Vagina (tissue), 2 donors: ENCODE measurements around the gene ANAPC1. TPM values are rescaled to one million over a fixed set of nuclear protein-coding genes. Genes with fewer than 3 reads are reported as not detected.

Experiments used
- DNase-seq, 2 donors: peaks; one replicate each; pipeline ENCODE4 v3.0.0-alpha.2; 2017; ENCODE audit errors: extremely low spot score in 2 of 2
- H3K27ac ChIP-seq: fragments of 200-600 bp; sonication (generic); one replicate; pipeline ENCODE4 v1.5.1; 2019
- H3K27me3 ChIP-seq: fragments of 200-600 bp; sonication (generic); one replicate; pipeline ENCODE4 v1.5.1; 2019
- H3K36me3 ChIP-seq, 2 donors: fragments of 200-600 bp; sonication (generic); one replicate each; pipeline ENCODE4 v1.5.1; 2017 to 2019
- H3K4me1 ChIP-seq: fragments of 200-600 bp; sonication (generic); one replicate; pipeline ENCODE4 v1.5.1; 2019
- H3K4me3 ChIP-seq, 2 donors: fragments of 200-600 bp; sonication (generic); 1 replicate in 1 of 2; 2 replicates in 1 of 2; pipeline ENCODE4 v1.5.1; 2016 to 2019
- H3K9me3 ChIP-seq: fragments of 200-600 bp; sonication (generic); one replicate; pipeline ENCODE4 v1.5.1; 2019
- POLR2A ChIP-seq, 2 donors: fragments of 450-650 bp; IDR thresholded peaks; one replicate each; pipeline ENCODE4 v1.6.1; 2017; ENCODE audit warnings: antibody characterized with exemption in 2 of 2, mild to moderate bottlenecking in 2 of 2, moderate library complexity in 2 of 2
- POLR2AphosphoS5 ChIP-seq, 2 donors: sonication (generic); formaldehyde crosslinking; IDR thresholded peaks; one replicate each; pipeline ENCODE4 v1.9.0; 2017; ENCODE audit warnings: antibody characterized with exemption in 2 of 2, mild to moderate bottlenecking in 2 of 2, low read depth in 1 of 2; ENCODE audit not compliant: insufficient read depth in 1 of 2
- intact Hi-C: fragments of 100-400 bp; cut with DNase I; formaldehyde crosslinking; loops from one replicate; pipeline ENCODE4 v1.15.1; 2023
- total RNA-seq: library from RNA; depleted of rRNA; stranded (reverse); fragments of >200 nt; gene quantifications from one replicate; pipeline ENCODE4 v1.2.3, GENCODE V29; 2016
- TF ChIP-seq, protein P1 (sequence below), 3 experiments: fragments of 450-650 bp in 2 of 3; fragments of 200-600 bp in 1 of 3; sonication (generic) in 1 of 3; IDR thresholded peaks; one replicate each; pipeline ENCODE4 v1.5.1; 2017 to 2019; ENCODE audit warnings: antibody characterized with exemption in 3 of 3, mild to moderate bottlenecking in 2 of 3, moderate library complexity in 2 of 3

The ANAPC1 gene
- total RNA-seq, 1 donor from 2014 or later: 36.3 TPM

DNA sequence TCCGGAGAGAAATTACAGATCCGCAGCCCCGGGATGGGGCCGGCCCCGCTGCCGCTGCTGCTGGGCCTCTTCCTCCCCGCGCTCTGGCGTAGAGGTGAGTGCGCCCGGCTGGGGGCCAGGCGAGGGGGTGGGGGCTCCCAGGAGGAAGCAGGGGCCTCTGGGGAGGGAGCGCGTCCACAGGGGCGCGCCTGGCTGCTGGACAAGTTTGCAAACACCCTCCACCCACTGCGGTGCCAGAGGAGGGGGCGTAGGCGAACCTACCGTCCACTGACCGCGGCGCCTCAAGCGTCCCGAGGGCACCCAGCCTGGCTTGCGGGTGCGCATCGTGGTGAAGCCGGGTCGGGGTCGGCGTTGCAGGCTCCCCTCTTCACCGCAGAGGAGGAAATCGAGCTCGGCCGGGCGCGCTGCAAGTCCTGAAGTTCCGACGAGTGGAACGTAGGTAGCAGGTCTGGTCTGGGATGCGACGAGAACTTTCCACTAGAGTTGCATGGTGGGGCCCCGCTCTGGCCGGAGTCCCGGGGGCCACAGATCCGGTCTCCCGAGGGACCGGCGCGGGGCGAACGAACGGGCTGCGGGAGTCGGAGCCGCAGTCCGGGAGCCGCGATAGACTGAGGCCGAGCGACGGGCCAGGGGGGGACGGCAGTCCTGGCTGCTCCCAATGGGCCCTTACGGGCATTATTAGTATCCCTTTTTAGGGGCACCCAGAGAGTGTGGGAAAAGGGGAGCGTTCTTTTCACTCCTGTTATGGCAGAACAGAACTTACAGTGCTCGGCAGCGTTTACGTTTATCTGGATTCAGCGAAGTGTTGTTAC is 14.9 kb upstream of the ANAPC1 start:
- peaks cover 20% of the 10 kb centered on the region for H3K4me1 ChIP-seq
- H3K27ac ChIP-seq: peak overlapping the region; percentile 95
- peak overlapping the region; percentile 80 for H3K4me3 ChIP-seq
- no peaks in the 10 kb centered on the region for H3K36me3 ChIP-seq
- intact Hi-C loops: loop anchor here (5.0 kb wide), 1 partner anchor 153 kb away; no protein-coding TSS in a partner anchor
- TF ChIP-seq, protein P1, sequence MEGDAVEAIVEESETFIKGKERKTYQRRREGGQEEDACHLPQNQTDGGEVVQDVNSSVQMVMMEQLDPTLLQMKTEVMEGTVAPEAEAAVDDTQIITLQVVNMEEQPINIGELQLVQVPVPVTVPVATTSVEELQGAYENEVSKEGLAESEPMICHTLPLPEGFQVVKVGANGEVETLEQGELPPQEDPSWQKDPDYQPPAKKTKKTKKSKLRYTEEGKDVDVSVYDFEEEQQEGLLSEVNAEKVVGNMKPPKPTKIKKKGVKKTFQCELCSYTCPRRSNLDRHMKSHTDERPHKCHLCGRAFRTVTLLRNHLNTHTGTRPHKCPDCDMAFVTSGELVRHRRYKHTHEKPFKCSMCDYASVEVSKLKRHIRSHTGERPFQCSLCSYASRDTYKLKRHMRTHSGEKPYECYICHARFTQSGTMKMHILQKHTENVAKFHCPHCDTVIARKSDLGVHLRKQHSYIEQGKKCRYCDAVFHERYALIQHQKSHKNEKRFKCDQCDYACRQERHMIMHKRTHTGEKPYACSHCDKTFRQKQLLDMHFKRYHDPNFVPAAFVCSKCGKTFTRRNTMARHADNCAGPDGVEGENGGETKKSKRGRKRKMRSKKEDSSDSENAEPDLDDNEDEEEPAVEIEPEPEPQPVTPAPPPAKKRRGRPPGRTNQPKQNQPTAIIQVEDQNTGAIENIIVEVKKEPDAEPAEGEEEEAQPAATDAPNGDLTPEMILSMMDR (IDR thresholded peaks at IDR 0.05): no peak
- no peak for TF ChIP-seq POLR2A (IDR thresholded peaks at IDR 0.05)
- TF ChIP-seq POLR2AphosphoS5 (IDR thresholded peaks at IDR 0.05; ENCODE audit: insufficient read depth in 1 of 2, low read depth in 1 of 2): no peak
- H3K27me3 ChIP-seq: no peaks in the 10 kb centered on the region
- no peak for DNase-seq
- H3K9me3 ChIP-seq: no peaks in the 10 kb centered on the region

DNA sequence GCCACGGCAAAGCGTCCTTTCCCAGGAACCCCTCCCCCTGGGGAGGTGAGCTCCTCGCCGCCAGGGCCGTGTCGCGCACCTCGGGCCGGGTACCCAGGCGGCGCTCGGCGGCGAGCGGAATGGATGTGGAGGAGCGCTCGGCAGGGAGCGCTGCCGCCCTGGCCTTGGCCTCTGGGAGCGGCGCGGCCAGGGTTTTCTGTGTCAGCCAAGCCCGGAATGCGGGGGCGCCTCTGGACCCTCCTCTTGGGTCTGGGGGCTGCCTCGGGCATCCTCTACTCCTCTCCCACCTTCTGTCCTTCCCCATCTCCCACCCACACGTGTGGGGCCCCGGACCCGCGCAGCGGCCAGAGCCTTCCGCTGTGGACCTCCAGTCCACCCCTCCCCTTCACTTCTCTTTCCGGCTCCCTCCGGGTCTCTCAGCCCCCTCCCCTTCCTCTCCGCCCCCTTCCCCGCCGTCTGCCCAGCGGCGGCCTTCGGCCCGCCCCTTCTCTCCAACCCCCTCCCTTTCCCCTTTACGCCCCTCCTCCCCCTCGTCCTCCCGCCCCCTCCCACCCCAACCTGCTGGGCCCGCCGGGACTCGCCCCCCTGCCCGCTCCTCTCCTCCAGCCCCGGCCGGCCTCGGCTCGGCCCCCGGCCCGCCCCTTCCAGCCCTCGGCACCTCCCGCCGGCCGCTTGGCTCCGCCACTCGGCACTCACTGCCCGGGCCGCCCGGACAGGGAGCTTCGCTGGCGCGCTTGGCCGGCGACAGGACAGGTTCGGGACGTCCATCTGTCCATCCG is 14.1 kb upstream of the ANAPC1 start, which contains the start of gene MERTK:
Gene MERTK, plus strand, starts transcription at position 684 of the 779 bp plus-strand sequence. CDS start 129 bp downstream, outside the sequence.
- intact Hi-C loops: loop anchor here (5.0 kb wide), 1 partner anchor 154 kb away; no protein-coding TSS in a partner anchor
- Histone ChIP-seq H3K4me1 (peaks cover 20% of the 10 kb centered on the region), H3K27me3 (no peaks in the 10 kb centered on the region), H3K36me3 (no peaks in the 10 kb centered on the region), H3K27ac (peak within 1 kb of the TSS; percentile 95), H3K9me3 (no peaks in the 10 kb centered on the region), H3K4me3 (peak within 1 kb of the TSS; percentile 80)
- TF ChIP-seq POLR2AphosphoS5 (IDR thresholded peaks at IDR 0.05; ENCODE audit: insufficient read depth in 1 of 2, low read depth in 1 of 2) (peak in 1 of 2 donors; percentile 87), POLR2A (IDR thresholded peaks at IDR 0.05) (peak in 1 of 2 donors; percentile 69)
- TF ChIP-seq, protein P1 (IDR thresholded peaks at IDR 0.05): peak in 2 of 3 experiments; percentile 59 to 71
- DNase-seq: no peak

DNA sequence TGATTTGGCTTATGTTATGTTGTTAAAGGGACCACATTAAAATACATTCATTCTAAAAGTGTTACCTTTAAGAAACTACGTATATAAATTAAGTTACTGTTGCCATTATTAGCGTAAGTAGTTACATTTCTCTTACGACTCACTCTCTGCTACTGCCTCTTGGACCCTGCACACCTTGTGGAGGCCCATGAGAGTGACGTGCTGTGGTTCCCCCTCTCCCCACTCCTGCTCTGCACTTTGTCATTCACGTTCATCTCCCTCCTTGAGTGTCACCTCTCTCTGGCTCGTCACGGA is 13.6 kb upstream of the ANAPC1 start:
- Histone ChIP-seq H3K27ac (peak overlapping the region; percentile 95), H3K27me3 (no peaks in the 10 kb centered on the region), H3K4me3 (peak overlapping the region; percentile 80), H3K4me1 (peaks cover 20% of the 10 kb centered on the region), H3K9me3 (no peaks in the 10 kb centered on the region), H3K36me3 (no peaks in the 10 kb centered on the region)
- DNase-seq: no peak
- TF ChIP-seq POLR2AphosphoS5 (IDR thresholded peaks at IDR 0.05; ENCODE audit: insufficient read depth in 1 of 2, low read depth in 1 of 2) (no peak), POLR2A (IDR thresholded peaks at IDR 0.05) (no peak)
- TF ChIP-seq, protein P1 (IDR thresholded peaks at IDR 0.05): no peak
- intact Hi-C loops: loop anchor here (5.0 kb wide), 1 partner anchor 155 kb away; no protein-coding TSS in a partner anchor

DNA sequence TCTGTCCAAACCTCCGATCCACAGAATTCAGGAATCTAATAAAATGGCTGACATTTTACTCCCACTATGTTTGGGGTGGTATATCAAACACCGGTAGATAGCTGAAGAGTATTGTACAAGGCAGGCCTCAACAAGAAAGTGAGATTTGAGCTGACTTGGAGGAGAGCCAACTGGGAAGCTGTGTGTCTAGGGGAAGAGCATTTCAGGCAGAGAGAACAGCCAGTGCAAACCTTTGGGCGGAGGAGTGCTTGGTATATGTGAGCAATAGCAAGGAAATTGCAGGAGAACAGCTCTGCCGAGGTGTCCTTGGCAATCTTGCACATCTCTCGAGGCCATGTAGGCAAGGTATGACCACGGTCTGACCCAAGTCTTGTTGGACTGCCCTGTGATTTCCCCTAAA is 12.6 kb upstream of the ANAPC1 start:
- intact Hi-C loops: loop anchor here (5.0 kb wide), 1 partner anchor 156 kb away; no protein-coding TSS in a partner anchor
- Histone ChIP-seq H3K27ac (no peak overlapping the region), H3K9me3 (no peaks in the 10 kb centered on the region), H3K4me1 (peaks cover 20% of the 10 kb centered on the region), H3K36me3 (no peaks in the 10 kb centered on the region), H3K4me3 (no peak overlapping the region), H3K27me3 (no peaks in the 10 kb centered on the region)
- TF ChIP-seq POLR2A (IDR thresholded peaks at IDR 0.05): no peak
- TF ChIP-seq, protein P1 (IDR thresholded peaks at IDR 0.05): no peak
- TF ChIP-seq POLR2AphosphoS5 (IDR thresholded peaks at IDR 0.05; ENCODE audit: insufficient read depth in 1 of 2, low read depth in 1 of 2): no peak
- no peak for DNase-seq
